Smooth muscle cell (in vitro differentiated cells): ENCODE data around the gene MCCD1. TPM values are rescaled to one million over a fixed set of nuclear protein-coding genes. Genes with fewer than 3 reads are reported as not detected.
"Not testable (repeated sequence)": the region's sequence is repeated elsewhere in the genome, so short reads cannot be mapped to it uniquely, and the experiment has no call there.

Experiments
- DNase-seq: peaks from one replicate; lab custom pipeline; 2025; ENCODE audit not compliant: unreplicated experiment; lab: John Stamatoyannopoulos, UW
- H2AFZ ChIP-seq: fragments of 200-600 bp; sonication (generic); 2 replicates; pipeline ENCODE4 v1.6.0; 2016; ENCODE audit warnings: antibody characterized with exemption, low read depth, mild to moderate bottlenecking
- H3F3A ChIP-seq: fragments of 200-600 bp; sonication (generic); 2 replicates; pipeline ENCODE4 v1.6.0; 2017; ENCODE audit warnings: antibody characterized with exemption, low read depth
- H3K27ac ChIP-seq: fragments of 200-600 bp; sonication (generic); 2 replicates; pipeline ENCODE4 v1.5.1; 2016; ENCODE audit warnings: low read depth, mild to moderate bottlenecking
- H3K27me3 ChIP-seq: fragments of 200-600 bp; sonication (generic); 2 replicates; pipeline ENCODE4 v1.6.1; 2016; ENCODE audit warnings: low read depth, mild to moderate bottlenecking
- H3K36me3 ChIP-seq: fragments of 200-600 bp; sonication (generic); 2 replicates; pipeline ENCODE4 v1.5.1; 2016; ENCODE audit warnings: low read depth
- H3K4me1 ChIP-seq: fragments of 200-600 bp; sonication (generic); 2 replicates; pipeline ENCODE4 v1.5.1; 2016; ENCODE audit warnings: low read depth
- H3K4me2 ChIP-seq: fragments of 200-600 bp; sonication (generic); 2 replicates; pipeline ENCODE4 v1.6.0; 2016; ENCODE audit warnings: mild to moderate bottlenecking
- H3K4me3 ChIP-seq: fragments of 200-600 bp; sonication (generic); 2 replicates; pipeline ENCODE4 v1.5.1; 2016; ENCODE audit warnings: mild to moderate bottlenecking
- H3K79me2 ChIP-seq: fragments of 200-600 bp; sonication (generic); 2 replicates; pipeline ENCODE4 v1.6.0; 2016; ENCODE audit warnings: low read depth, mild to moderate bottlenecking
- H3K9ac ChIP-seq: fragments of 200-600 bp; sonication (generic); 2 replicates; pipeline ENCODE4 v1.6.0; 2016; ENCODE audit warnings: low read depth
- H3K9me3 ChIP-seq: fragments of 200-600 bp; sonication (generic); replicated peaks from 2 replicates; pipeline ENCODE4 v1.5.1; 2016; ENCODE audit warnings: low read depth
- H4K20me1 ChIP-seq: fragments of 200-600 bp; sonication (generic); 2 replicates; pipeline ENCODE4 v1.6.0; 2016; ENCODE audit warnings: low read depth
- CTCF ChIP-seq: fragments of 200-600 bp; sonication (generic); IDR thresholded peaks from 2 replicates; pipeline ENCODE4 v1.5.1; 2017; ENCODE audit warnings: borderline replicate concordance, mild to moderate bottlenecking, antibody characterized with exemption; ENCODE audit not compliant: insufficient read depth, poor library complexity, severe bottlenecking
- WGBS: methylation state at CpG from one replicate; pipeline ENCODE4 v1.1.7; 2016; ENCODE audit warnings: low lambda C conversion rate; 5-methylcytosine and 5-hydroxymethylcytosine counted together
- polyA plus RNA-seq: library from polyadenylated mRNA; unstranded; fragments of >200 nt; fragmentation: Nextera tagmentation; extraction: Ambion mirVana; gene quantifications from 2 replicates; pipeline ENCODE4 v1.2.1, GENCODE V29; 2016
- total RNA-seq: library from RNA; depleted of rRNA; stranded (reverse); fragments of >200 nt; gene quantifications from 2 replicates; pipeline ENCODE4 v1.2.3, GENCODE V29; 2014

Gene MCCD1
- total and polyA plus RNA-seq, 2 experiments from 2014 or later: not detected

- TF ChIP-seq CTCF: no peak
- no peaks in the 10 kb centered on the region for H3K79me2 ChIP-seq
- WGBS: 86% methylated on average over 11 of the region's 11 CpGs
These were observed 48.2 kb upstream of the MCCD1 start for GRCh38 chr6:31480574-31480973.

GRCh38 chr6:31483392-31483791 is 45.4 kb upstream of the MCCD1 start:
- 85% methylated on average over 2 of the region's 2 CpGs for WGBS
- no peaks in the 10 kb centered on the region for H3K4me1 ChIP-seq
- H3K27me3 ChIP-seq: peaks cover 8% of the 10 kb centered on the region

More at GRCh38 chr6:31480574-31480973, 48.2 kb upstream of the MCCD1 start:
- DNase-seq: no peak
- Histone ChIP-seq H3K36me3 (no peaks in the 10 kb centered on the region), H3F3A (no peaks in the 10 kb centered on the region), H3K27me3 (peaks cover 8% of the 10 kb centered on the region), H3K4me2 (no peak overlapping the region), H3K9ac (no peak overlapping the region), H3K9me3 (no peaks in the 10 kb centered on the region), H3K4me3 (no peak overlapping the region), H3K27ac (no peak overlapping the region), H4K20me1 (no peaks in the 10 kb centered on the region), H3K4me1 (no peaks in the 10 kb centered on the region), H2AFZ (no peak overlapping the region)

GRCh38 chr6:31485055-31485454 is 43.7 kb upstream of the MCCD1 start:
- no peak for TF ChIP-seq CTCF
- Histone ChIP-seq H3K4me2 (no peak overlapping the region), H3K4me1 (no peaks in the 10 kb centered on the region), H3K79me2 (no peaks in the 10 kb centered on the region), H3K4me3 (no peak overlapping the region), H3K27me3 (no peaks in the 10 kb centered on the region), H3F3A (no peaks in the 10 kb centered on the region), H3K9me3 (no peaks in the 10 kb centered on the region), H3K9ac (no peak overlapping the region), H2AFZ (no peak overlapping the region), H3K36me3 (no peaks in the 10 kb centered on the region), H4K20me1 (no peaks in the 10 kb centered on the region), H3K27ac (no peak overlapping the region)
- 87% methylated on average over 1 of the region's 1 CpG for WGBS
- DNase-seq: no peak

More at GRCh38 chr6:31483392-31483791, 45.4 kb upstream of the MCCD1 start:
- no peaks in the 10 kb centered on the region for H3K79me2 ChIP-seq
- no peak overlapping the region for H3K27ac ChIP-seq
- H2AFZ ChIP-seq: no peak overlapping the region
- H3K9ac ChIP-seq: no peak overlapping the region
- H4K20me1 ChIP-seq: no peaks in the 10 kb centered on the region
- no peaks in the 10 kb centered on the region for H3K9me3 ChIP-seq
- no peak overlapping the region for H3K4me2 ChIP-seq
- no peaks in the 10 kb centered on the region for H3F3A ChIP-seq
- no peaks in the 10 kb centered on the region for H3K36me3 ChIP-seq
- no peak for DNase-seq
- no peak for TF ChIP-seq CTCF
- no peak overlapping the region for H3K4me3 ChIP-seq

GRCh38 chr6:31486065-31486837 is 42.5 kb upstream of the MCCD1 start:
- not testable (repeated sequence) for H3K79me2 ChIP-seq, H3K4me1 ChIP-seq, H3K4me2 ChIP-seq, H3F3A ChIP-seq, H3K9ac ChIP-seq, H3K27me3 ChIP-seq, H3K27ac ChIP-seq, H4K20me1 ChIP-seq, DNase-seq, H2AFZ ChIP-seq, H3K36me3 ChIP-seq, H3K4me3 ChIP-seq, H3K9me3 ChIP-seq
- 80% methylated on average over 1 of the region's 9 CpGs for WGBS

GRCh38 chr6:31487674-31488073 is 41.1 kb upstream of the MCCD1 start:
- H3K79me2 ChIP-seq, H4K20me1 ChIP-seq, H3K9ac ChIP-seq, H3K4me3 ChIP-seq, H3K4me2 ChIP-seq, H3K36me3 ChIP-seq, H3K9me3 ChIP-seq, H3K27ac ChIP-seq, H3F3A ChIP-seq, H2AFZ ChIP-seq, DNase-seq, H3K4me1 ChIP-seq, H3K27me3 ChIP-seq: not testable (repeated sequence)
- 92% methylated on average over 6 of the region's 6 CpGs for WGBS
